Omental fat pad (tissue), 4 donors: ENCODE data around the gene MAP3K12. TPM values are rescaled to one million over a fixed set of nuclear protein-coding genes. Genes with fewer than 3 reads are reported as not detected.

Experiments
- ATAC-seq: fragments of 150-250 bp; one replicate; pipeline ENCODE4 v1.9.1; 2016; ENCODE audit warnings: mild to moderate bottlenecking, moderate library complexity; ENCODE audit not compliant: low FRiP score
- DNase-seq: peaks from one replicate; pipeline ENCODE4 v3.0.0-alpha.2; 2019; ENCODE audit warnings: low spot score
- CTCF ChIP-seq, 3 donors: fragments of 450-650 bp; IDR thresholded peaks; one replicate each; pipeline ENCODE4 v1.5.1; 2016 to 2017; ENCODE audit warnings: antibody characterized with exemption in 3 of 3, mild to moderate bottlenecking in 3 of 3, moderate library complexity in 2 of 3
- total RNA-seq, 4 donors: library from RNA; depleted of rRNA; stranded (reverse); fragments of >200 nt; gene quantifications; one replicate each; pipeline ENCODE4 v1.1.0, GENCODE V29; 2016

MAP3K12 gene
- total RNA-seq, 4 donors from 2014 or later: 5.5 to 35.9 (median 17.1) TPM

DNA sequence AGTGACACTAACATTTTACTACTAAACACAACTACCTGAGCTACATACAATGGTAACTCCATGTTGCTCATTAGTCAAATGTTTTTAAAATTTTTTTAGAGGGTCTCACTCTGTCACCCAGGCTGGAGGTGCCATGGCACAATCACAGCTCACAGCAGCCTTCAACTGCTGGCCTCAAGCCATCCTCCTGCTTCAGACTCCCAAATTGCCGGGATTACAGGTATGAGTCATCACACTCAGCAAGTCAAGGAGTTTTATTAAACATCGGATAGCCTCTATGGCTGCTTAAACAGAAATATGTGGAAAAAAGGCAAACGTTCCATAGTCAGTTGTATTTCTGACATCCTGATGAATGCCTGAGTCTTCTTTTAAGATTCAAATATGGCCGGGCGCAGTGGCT lies 19.1 kb upstream of the MAP3K12 start:
- ATAC-seq: no peak
- no peak for DNase-seq
- no peak for TF ChIP-seq CTCF (IDR thresholded peaks at IDR 0.05)

DNA sequence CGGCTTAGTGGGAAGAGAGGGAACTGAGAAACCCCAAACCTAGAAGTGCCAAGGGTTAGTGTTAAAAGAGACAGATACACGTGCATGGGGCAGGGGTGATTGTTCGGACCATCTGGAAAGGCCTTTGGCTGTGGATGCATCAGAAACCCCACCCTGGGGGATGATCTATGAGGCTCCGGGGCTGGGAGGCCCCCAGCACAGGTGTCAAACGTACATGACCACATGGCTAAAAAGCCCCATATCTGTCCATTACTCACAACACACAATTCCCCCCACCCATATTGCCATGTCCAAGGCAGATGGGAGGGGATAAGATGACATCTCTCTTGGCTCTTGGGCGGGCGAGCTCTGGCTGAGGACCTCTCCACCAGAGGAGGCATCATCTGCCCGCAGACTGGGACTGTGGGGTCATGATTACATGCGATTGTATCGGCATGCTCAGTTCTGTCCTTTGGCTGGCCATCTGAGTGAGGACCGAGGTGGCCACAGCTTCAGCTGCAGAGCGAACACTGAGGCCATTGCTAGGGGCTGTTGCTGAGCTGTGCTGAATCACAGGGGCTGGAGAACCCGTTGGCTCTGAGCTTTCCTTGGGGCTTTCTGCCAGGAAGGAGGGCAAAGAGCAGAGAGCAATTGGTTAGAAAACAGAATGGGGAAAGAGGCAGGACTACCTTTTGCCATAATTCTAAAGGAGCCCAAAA lies 17.6 kb upstream of the MAP3K12 start:
- no peak for DNase-seq
- TF ChIP-seq CTCF (IDR thresholded peaks at IDR 0.05): no peak
- no peak for ATAC-seq

- TF ChIP-seq CTCF (IDR thresholded peaks at IDR 0.05): no peak
- DNase-seq: no peak
- no peak for ATAC-seq
Observed at GRCh38 chr12:53515291-53515680, 16.0 kb upstream of the MAP3K12 start.

- DNase-seq (no peak), ATAC-seq (no peak)
- TF ChIP-seq CTCF (IDR thresholded peaks at IDR 0.05): no peak
Observed at GRCh38 chr12:53514628-53515290, 15.5 kb upstream of the MAP3K12 start.

- TF ChIP-seq CTCF (IDR thresholded peaks at IDR 0.05): no peak
- ATAC-seq (no peak), DNase-seq (no peak)
Observed at GRCh38 chr12:53513712-53514410, 14.6 kb upstream of the MAP3K12 start.

- ATAC-seq (no peak), DNase-seq (no peak)
- no peak for TF ChIP-seq CTCF (IDR thresholded peaks at IDR 0.05)
Observed at GRCh38 chr12:53510181-53510812, 11.0 kb upstream of the MAP3K12 start.
